ENCODE measurements around the gene KRTAP22-1. TPM values are rescaled to one million over a fixed set of nuclear protein-coding genes. Genes with fewer than 3 reads are reported as not detected.

The KRTAP22-1 gene
- total and polyA plus RNA-seq, 7 donors: not detected

- Histone ChIP-seq H3K4me1 (no peaks in the 10 kb centered on the region), H3K36me3 (ENCODE audit: insufficient read depth in 1 of 2, low read depth in 1 of 2) (no peaks in the 10 kb centered on the region), H3K4me3 (no peak overlapping the region), H3K27me3 (ENCODE audit: insufficient read depth in 3 of 3, low read length in 2 of 3) (no peaks in the 10 kb centered on the region), H3K27ac (no peak overlapping the region), H3K9me3 (no peaks in the 10 kb centered on the region)
- intact Hi-C loops (cut with DNase I): no loop called here
- WGBS, 3 donors: 73 to 82% (median 76%) methylated on average over 6 of the region's 6 CpGs
- DNase-seq: no peak
- ATAC-seq: no peak
- TF ChIP-seq, protein P1, sequence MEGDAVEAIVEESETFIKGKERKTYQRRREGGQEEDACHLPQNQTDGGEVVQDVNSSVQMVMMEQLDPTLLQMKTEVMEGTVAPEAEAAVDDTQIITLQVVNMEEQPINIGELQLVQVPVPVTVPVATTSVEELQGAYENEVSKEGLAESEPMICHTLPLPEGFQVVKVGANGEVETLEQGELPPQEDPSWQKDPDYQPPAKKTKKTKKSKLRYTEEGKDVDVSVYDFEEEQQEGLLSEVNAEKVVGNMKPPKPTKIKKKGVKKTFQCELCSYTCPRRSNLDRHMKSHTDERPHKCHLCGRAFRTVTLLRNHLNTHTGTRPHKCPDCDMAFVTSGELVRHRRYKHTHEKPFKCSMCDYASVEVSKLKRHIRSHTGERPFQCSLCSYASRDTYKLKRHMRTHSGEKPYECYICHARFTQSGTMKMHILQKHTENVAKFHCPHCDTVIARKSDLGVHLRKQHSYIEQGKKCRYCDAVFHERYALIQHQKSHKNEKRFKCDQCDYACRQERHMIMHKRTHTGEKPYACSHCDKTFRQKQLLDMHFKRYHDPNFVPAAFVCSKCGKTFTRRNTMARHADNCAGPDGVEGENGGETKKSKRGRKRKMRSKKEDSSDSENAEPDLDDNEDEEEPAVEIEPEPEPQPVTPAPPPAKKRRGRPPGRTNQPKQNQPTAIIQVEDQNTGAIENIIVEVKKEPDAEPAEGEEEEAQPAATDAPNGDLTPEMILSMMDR (IDR thresholded peaks at IDR 0.05): no peak
Measured at GRCh38 chr21:30563072-30563471, 37.8 kb upstream of the KRTAP22-1 start.

GRCh38 chr21:30563630-30564029 is 37.3 kb upstream of the KRTAP22-1 start:
- 87 to 95% (median 94%) methylated on average over 2 of the region's 2 CpGs for WGBS, 3 donors
- Histone ChIP-seq H3K4me1 (no peaks in the 10 kb centered on the region), H3K9me3 (no peaks in the 10 kb centered on the region), H3K27me3 (ENCODE audit: insufficient read depth in 3 of 3, low read length in 2 of 3) (no peaks in the 10 kb centered on the region), H3K4me3 (no peak overlapping the region), H3K27ac (no peak overlapping the region), H3K36me3 (ENCODE audit: insufficient read depth in 1 of 2, low read depth in 1 of 2) (no peaks in the 10 kb centered on the region)
- TF ChIP-seq, protein P1 (IDR thresholded peaks at IDR 0.05): no peak
- ATAC-seq (no peak), DNase-seq (no peak)
- intact Hi-C loops (cut with DNase I): no loop called here

DNA sequence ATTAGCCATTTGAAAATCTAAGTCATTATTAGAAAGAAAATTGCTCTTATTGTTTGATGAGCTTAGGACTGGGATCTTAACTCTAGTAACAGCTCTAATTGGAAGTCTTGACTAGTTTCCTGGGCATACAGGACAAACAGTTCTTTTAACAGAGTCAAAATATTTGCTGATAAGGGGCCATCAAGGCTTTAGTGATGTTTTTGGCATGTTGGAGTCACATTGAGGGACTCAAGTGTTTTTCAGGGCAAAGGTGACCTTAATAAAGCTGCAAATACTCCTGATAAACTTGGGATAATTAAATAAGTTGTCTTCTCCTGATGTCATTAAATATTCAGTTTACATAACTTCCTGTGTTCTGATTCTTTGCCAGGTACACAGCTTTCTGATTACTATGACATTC is 33.3 kb upstream of the KRTAP22-1 start:
- H3K4me1 ChIP-seq: no peaks in the 10 kb centered on the region

DNA sequence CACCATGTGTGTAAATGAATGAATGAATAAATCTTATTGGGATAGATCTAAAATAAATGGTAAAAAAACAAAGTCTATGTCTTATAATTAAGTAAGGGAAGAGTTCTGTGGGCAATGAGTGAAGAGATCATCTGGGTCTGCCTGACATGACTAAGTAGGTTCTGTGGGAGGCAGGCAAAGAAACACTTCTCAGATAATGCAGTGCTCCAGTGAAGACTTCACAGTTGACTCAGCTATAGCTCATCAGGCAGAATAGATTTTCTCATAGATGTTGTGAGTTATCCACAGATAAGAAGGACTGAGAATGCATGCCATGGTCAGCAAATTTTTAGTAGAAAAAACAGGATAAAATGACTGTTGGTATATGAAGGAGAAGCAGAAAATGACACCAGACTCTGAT is 23.1 kb upstream of the KRTAP22-1 start:
- ATAC-seq: no peak

More for the DNA sequence above, 33.3 kb upstream of the KRTAP22-1 start:
- Histone ChIP-seq H3K9me3 (no peaks in the 10 kb centered on the region), H3K36me3 (ENCODE audit: insufficient read depth in 1 of 2, low read depth in 1 of 2) (no peaks in the 10 kb centered on the region), H3K27ac (no peak overlapping the region), H3K27me3 (ENCODE audit: insufficient read depth in 3 of 3, low read length in 2 of 3) (no peaks in the 10 kb centered on the region), H3K4me3 (no peak overlapping the region)
- intact Hi-C loops (cut with DNase I): no loop called here
- TF ChIP-seq, protein P1 (IDR thresholded peaks at IDR 0.05): no peak
- DNase-seq (no peak), ATAC-seq (no peak)

DNA sequence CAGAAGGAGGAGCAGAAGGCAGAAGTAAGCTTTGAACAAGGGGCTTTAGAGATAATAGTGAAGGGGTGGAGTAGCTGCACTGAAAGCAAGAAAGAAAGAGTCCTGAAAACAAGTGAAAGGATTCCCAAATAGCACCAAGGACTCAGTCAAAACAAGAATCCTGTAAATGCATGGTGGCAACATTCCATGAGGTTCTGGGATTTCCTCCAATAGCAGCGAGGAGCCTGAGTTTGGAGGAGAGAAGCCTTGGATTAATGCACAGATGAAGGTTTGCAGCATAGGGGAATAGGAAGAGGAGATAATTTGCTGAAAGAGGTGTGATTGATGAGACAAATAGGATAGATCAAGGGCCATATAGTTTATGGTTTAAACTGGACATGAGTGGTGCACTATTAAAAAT is 21.5 kb upstream of the KRTAP22-1 start:
- Histone ChIP-seq H3K4me1 (no peaks in the 10 kb centered on the region), H3K27me3 (ENCODE audit: insufficient read depth in 3 of 3, low read length in 2 of 3) (no peaks in the 10 kb centered on the region), H3K27ac (no peak overlapping the region), H3K9me3 (no peaks in the 10 kb centered on the region), H3K36me3 (ENCODE audit: insufficient read depth in 1 of 2, low read depth in 1 of 2) (no peaks in the 10 kb centered on the region), H3K4me3 (no peak overlapping the region)
- DNase-seq (no peak), ATAC-seq (no peak)
- TF ChIP-seq, protein P1 (IDR thresholded peaks at IDR 0.05): no peak
- 31 to 46% (median 38%) methylated on average over 1 of the region's 1 CpG for WGBS, 3 donors
- intact Hi-C loops (cut with DNase I): no loop called here

More for the DNA sequence above, 23.1 kb upstream of the KRTAP22-1 start:
- Histone ChIP-seq H3K4me3 (no peak overlapping the region), H3K4me1 (no peaks in the 10 kb centered on the region), H3K27me3 (ENCODE audit: insufficient read depth in 3 of 3, low read length in 2 of 3) (no peaks in the 10 kb centered on the region), H3K27ac (no peak overlapping the region), H3K36me3 (ENCODE audit: insufficient read depth in 1 of 2, low read depth in 1 of 2) (no peaks in the 10 kb centered on the region), H3K9me3 (no peaks in the 10 kb centered on the region)
- TF ChIP-seq, protein P1 (IDR thresholded peaks at IDR 0.05): no peak
- intact Hi-C loops (cut with DNase I): no loop called here
- DNase-seq: no peak

Data from psoas muscle (tissue), 8 donors.